ENCODE data around the gene CYP4F8.
"Not testable (repeated sequence)": the region's sequence is repeated elsewhere in the genome, so short reads cannot be mapped to it uniquely, and the experiment has no call there.

Gene CYP4F8

GRCh38 chr19:15679865-15680264, 64.8 kb downstream of the CYP4F8 start:
- H3K27me3 ChIP-seq (replicated peaks; ENCODE audit: control insufficient read depth, insufficient read depth, low read length, poor library complexity, severe bottlenecking); H3K4me3 ChIP-seq (ENCODE audit: insufficient read depth, low read depth, low read length, poor library complexity, severe bottlenecking); H3K27ac ChIP-seq (ENCODE audit: insufficient read depth, low read length, poor library complexity, severe bottlenecking); H3K9me3 ChIP-seq (ENCODE audit: control insufficient read depth, low read length); H3K4me1 ChIP-seq (ENCODE audit: control insufficient read depth, insufficient read depth, low read length, poor library complexity, severe bottlenecking); DNase-seq; H3K36me3 ChIP-seq (ENCODE audit: control insufficient read depth, insufficient read depth, low read length): not testable (repeated sequence)
